Left lung (tissue), 10 donors: Measurements from ENCODE around the gene CDK11B. TPM values are rescaled to one million over a fixed set of nuclear protein-coding genes. Genes with fewer than 3 reads are reported as not detected.

ENCODE experiments used
- ATAC-seq: fragments of 200-7000 bp; cut with Tn5 transposase; one replicate; pipeline ENCODE4 v1.9.1; 2020; ENCODE audit warnings: moderate library complexity
- DNase-seq, 4 donors: peaks; one replicate each; pipeline ENCODE4 v3.0.0-alpha.2; 2013 to 2020
- H3K27ac ChIP-seq, 2 donors: fragments of 200-600 bp; sonication (generic) in 1 of 2; one replicate each; pipeline versions ENCODE4 v1.5.0 to v1.8.0; 2020 to 2021
- H3K27me3 ChIP-seq, 2 donors: fragments of 200-600 bp; sonication (generic) in 1 of 2; one replicate each; pipeline versions ENCODE4 v1.5.0 to v1.8.0; 2020 to 2021
- H3K36me3 ChIP-seq, 2 donors: fragments of 200-600 bp; sonication (generic) in 1 of 2; one replicate each; pipeline versions ENCODE4 v1.5.0 to v1.8.0; 2020 to 2021
- H3K4me1 ChIP-seq, 2 donors: fragments of 200-600 bp; one replicate each; pipeline ENCODE4 v1.8.0; 2021
- H3K4me3 ChIP-seq, 2 donors: fragments of 200-600 bp; sonication (generic) in 1 of 2; one replicate each; pipeline versions ENCODE4 v1.5.0 to v1.8.0; 2020 to 2021; ENCODE audit warnings: mild to moderate bottlenecking in 1 of 2
- H3K9me3 ChIP-seq, 2 donors: fragments of 200-600 bp; sonication (generic) in 1 of 2; one replicate each; pipeline versions ENCODE4 v1.5.0 to v1.8.0; 2020 to 2021
- CTCF ChIP-seq, 2 donors: fragments of 200-600 bp; sonication (generic) in 1 of 2; IDR thresholded peaks; one replicate each; pipeline versions ENCODE4 v1.5.0 to v1.8.0; 2021; ENCODE audit warnings: antibody characterized with exemption in 2 of 2
- intact Hi-C, 2 donors: fragments of 100-400 bp; cut with DNase I; formaldehyde crosslinking; loops; one replicate each; pipeline versions ENCODE4 v1.11.2 to v1.14.2; 2022
- polyA plus RNA-seq, 6 donors: library from polyadenylated mRNA; unstranded; fragments of 120-200 nt; gene quantifications; one replicate each; pipeline ENCODE4 v1.2.1, GENCODE V29; 2013; ENCODE audit not compliant: insufficient read length in 6 of 6
- total RNA-seq, 2 donors: library from RNA; stranded (reverse); fragmentation: NEBNext Ultra II Directional; extraction: Animal tissue kit (Norgen Biotek cat#: 25700); gene quantifications; one replicate each; pipeline ENCODE4 v1.2.1, GENCODE V29; 2021
- donor health status: DM: no; HTN: yes; CAD: no.
- donor health status: DM: no; HTN: no; CAD: no.

The CDK11B gene
- total and polyA plus RNA-seq, 8 donors, result 16.3 to 46.8 (median 40.2) TPM

DNA sequence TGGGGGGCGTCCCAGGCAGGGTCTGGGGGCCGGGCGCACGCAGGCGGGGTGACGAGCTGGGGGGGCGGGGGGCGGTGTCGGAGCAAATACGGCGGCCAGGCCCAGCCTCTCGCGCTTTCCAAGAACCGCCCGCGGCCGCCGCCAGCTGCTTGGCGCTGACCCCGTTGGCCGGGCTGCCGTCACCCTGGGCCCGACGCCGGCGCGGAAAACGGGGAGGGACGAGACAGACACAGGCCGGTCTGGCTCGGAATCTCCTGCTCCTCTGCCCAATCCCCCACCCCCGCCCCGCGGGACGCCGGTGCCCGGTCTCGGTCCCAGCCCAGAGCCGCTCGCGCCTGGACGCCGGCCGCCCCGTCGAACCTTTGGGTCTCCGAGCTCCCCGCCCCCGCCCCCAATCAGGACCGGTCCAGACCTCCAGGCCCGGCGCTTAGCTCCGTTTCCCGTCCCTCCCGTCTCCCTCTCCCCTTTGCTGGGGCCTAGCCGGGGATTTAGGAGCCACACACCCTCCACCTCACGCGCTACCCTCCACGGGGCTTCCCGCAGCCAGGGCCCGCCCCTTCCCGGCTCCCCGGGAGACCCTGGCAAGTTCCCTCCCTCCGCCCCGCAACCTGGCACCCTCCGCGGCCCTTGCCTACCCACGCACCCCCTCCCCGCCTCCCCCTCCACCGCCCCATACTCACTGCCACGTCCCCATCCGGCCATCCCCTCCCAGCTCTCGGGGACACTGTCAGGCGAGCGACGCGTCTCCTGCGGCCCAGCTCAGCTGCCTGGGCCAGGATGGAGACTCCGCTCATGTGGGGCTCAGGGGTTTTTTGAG lies 27.6 kb downstream of the CDK11B start:
- peaks cover 9 to 40% of the 10 kb centered on the region in 2 donors for H3K27me3 ChIP-seq
- peaks cover 3 to 24% of the 10 kb centered on the region in 2 donors for H3K4me1 ChIP-seq
- H3K36me3 ChIP-seq, result peaks cover 0 to 20% of the 10 kb centered on the region in 2 donors
- TF ChIP-seq CTCF (IDR thresholded peaks at IDR 0.05), result no peak
- peak; percentile 69 to 92 (median 86) for DNase-seq
- peak; percentile 41 for ATAC-seq
- H3K9me3 ChIP-seq, result no peaks in the 10 kb centered on the region
- H3K27ac ChIP-seq, result peak overlapping the region; percentile 61 to 86
- peak overlapping the region; percentile 24 to 25 for H3K4me3 ChIP-seq
- intact Hi-C loops, result no loop called here

DNA sequence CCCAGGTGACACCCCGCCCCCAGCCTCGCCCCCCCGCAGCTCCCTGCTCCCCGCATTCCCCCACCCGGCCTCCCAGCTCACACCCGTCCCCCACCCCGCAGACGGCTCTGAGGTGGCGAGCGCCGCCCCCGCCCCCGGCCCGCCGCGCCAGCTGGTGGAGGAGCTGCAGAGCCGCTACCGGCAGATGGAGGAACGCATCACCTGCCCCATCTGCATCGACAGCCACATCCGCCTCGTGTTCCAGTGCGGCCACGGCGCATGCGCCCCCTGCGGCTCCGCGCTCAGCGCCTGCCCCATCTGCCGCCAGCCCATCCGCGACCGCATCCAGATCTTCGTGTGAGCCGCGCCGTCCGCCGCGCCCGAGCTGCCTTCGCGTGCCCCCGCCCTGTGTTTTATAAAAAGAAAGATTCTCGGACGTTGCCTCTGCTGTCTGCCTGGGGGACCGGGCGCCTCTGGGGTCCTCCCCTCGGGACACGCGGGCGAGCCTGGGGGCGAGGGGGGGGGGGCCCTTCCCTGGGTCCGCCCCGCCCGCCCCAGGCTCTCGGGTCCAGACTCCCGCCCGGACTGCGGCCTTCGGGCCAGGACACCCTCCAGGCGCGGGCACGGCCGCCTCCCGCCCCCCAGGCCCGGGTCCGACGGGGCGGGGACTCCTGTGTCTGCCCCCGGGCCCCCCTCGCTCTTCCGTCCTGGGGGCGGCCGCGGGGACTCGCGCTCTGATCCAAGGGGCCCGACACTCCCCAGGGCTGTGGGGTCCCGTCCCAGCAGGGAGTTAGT lies 28.4 kb downstream of the CDK11B start:
- Histone ChIP-seq H3K4me1 (peaks cover 3 to 24% of the 10 kb centered on the region in 2 donors), H3K9me3 (no peaks in the 10 kb centered on the region), H3K27ac (peak overlapping the region; percentile 61 to 86), H3K4me3 (peak overlapping the region; percentile 11 to 24), H3K36me3 (peaks cover 0 to 19% of the 10 kb centered on the region in 2 donors), H3K27me3 (peaks cover 9 to 40% of the 10 kb centered on the region in 2 donors)
- ATAC-seq (peak; percentile 33), DNase-seq (peak; percentile 81 to 93 (median 84))
- intact Hi-C loops, result no loop called here
- no peak for TF ChIP-seq CTCF (IDR thresholded peaks at IDR 0.05)

- H3K27me3 ChIP-seq, result peaks cover 9 to 40% of the 10 kb centered on the region in 2 donors
- peaks cover 3 to 24% of the 10 kb centered on the region in 2 donors for H3K4me1 ChIP-seq
- DNase-seq, result peak in 2 of 4 donors; percentile 51 to 71
- intact Hi-C loops, result no loop called here
- peaks cover 0 to 19% of the 10 kb centered on the region in 2 donors for H3K36me3 ChIP-seq
- H3K9me3 ChIP-seq, result no peaks in the 10 kb centered on the region
- peak overlapping the region in 1 of 2 donors; percentile 9 for H3K4me3 ChIP-seq
- no peak for TF ChIP-seq CTCF (IDR thresholded peaks at IDR 0.05)
- ATAC-seq, result no peak
- peak overlapping the region in 1 of 2 donors; percentile 45 for H3K27ac ChIP-seq
Observed at GRCh38 chr1:1629430-1630190, 29.2 kb downstream of the CDK11B start.

DNA sequence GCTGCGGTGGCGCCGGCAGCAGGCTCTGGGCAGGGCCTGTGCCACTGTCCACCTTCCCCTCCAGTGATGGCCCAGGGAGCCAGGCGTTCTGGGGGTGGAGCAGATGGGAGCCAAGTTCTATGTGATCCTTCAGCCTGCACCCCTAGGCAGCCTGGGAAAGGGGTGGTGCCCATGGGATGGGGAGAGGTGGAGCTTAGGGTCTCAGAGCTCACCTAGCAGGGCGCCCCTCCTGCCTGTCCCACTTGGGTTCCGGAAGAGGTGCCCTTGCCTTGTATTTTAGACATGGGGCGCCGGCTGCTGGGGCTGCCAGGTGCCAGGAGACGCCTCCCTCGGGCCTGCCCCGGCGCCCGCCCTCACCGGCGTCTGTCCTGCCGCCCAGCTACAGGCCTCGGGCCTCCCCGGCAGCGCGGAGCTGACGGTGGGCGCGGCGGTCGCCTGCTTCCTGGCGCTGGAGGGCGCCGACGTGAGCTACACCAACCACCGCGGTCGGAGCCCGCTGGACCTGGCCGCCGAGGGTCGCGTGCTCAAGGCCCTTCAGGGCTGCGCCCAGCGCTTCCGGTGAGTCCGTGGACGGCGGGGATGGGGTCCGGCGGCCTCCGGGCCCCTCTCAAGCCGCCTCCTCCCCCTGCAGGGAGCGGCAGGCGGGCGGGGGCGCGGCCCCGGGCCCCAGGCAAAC lies 29.9 kb downstream of the CDK11B start:
- no peak for TF ChIP-seq CTCF (IDR thresholded peaks at IDR 0.05)
- intact Hi-C loops, result no loop called here
- Histone ChIP-seq H3K27me3 (peaks cover 9 to 40% of the 10 kb centered on the region in 2 donors), H3K27ac (peak overlapping the region in 1 of 2 donors; percentile 45), H3K36me3 (peaks cover 0 to 22% of the 10 kb centered on the region in 2 donors), H3K9me3 (no peaks in the 10 kb centered on the region), H3K4me3 (peak overlapping the region in 1 of 2 donors; percentile 9), H3K4me1 (peaks cover 3 to 24% of the 10 kb centered on the region in 2 donors)
- no peak for ATAC-seq
- peak in 2 of 4 donors; percentile 32 to 76 for DNase-seq
